ENCODE data around the gene MTHFD1.
A peak's percentile ranks its signal among the peaks of the same experiment; 100 is the strongest.

Gene MTHFD1

GRCh38 chr14:64409126-64409920, 21.2 kb downstream of the MTHFD1 start:
- DNase-seq = no peak

GRCh38 chr14:64410084-64410774, 22.1 kb downstream of the MTHFD1 start:
- no peak for DNase-seq

GRCh38 chr14:64411001-64411400, 22.8 kb downstream of the MTHFD1 start:
- no peak for DNase-seq

GRCh38 chr14:64412237-64412636, 24.1 kb downstream of the MTHFD1 start:
- DNase-seq = no peak

- no peak for DNase-seq
Measured at GRCh38 chr14:64416348-64416932, 28.3 kb downstream of the MTHFD1 start.

GRCh38 chr14:64417055-64417770, 29.1 kb downstream of the MTHFD1 start:
- no peak for DNase-seq

- no peak for DNase-seq
Measured at GRCh38 chr14:64417771-64418125, 29.6 kb downstream of the MTHFD1 start.

GRCh38 chr14:64419003-64419402, 30.9 kb downstream of the MTHFD1 start:
- no peak for DNase-seq

- DNase-seq = no peak
Measured at GRCh38 chr14:64421166-64421565, 33.0 kb downstream of the MTHFD1 start.

GRCh38 chr14:64422005-64422404, 33.9 kb downstream of the MTHFD1 start:
- DNase-seq = no peak

GRCh38 chr14:64422756-64423155, 34.6 kb downstream of the MTHFD1 start:
- DNase-seq = peak; percentile 36

GRCh38 chr14:64423987-64424386, 35.8 kb downstream of the MTHFD1 start:
- peak; percentile 63 for DNase-seq

GRCh38 chr14:64434528-64434927, 46.4 kb downstream of the MTHFD1 start:
- DNase-seq = no peak

- DNase-seq = no peak
Measured at GRCh38 chr14:64438181-64438841, 50.2 kb downstream of the MTHFD1 start.

- no peak for DNase-seq
Measured at GRCh38 chr14:64439141-64439540, 51.0 kb downstream of the MTHFD1 start.

- DNase-seq = no peak
Measured at GRCh38 chr14:64440494-64440893, 52.3 kb downstream of the MTHFD1 start.

GRCh38 chr14:64442300-64442988, 54.3 kb downstream of the MTHFD1 start:
- DNase-seq = no peak

- no peak for DNase-seq
Measured at GRCh38 chr14:64444140-64444539, 56.0 kb downstream of the MTHFD1 start.

GRCh38 chr14:64444984-64445845, 57.1 kb downstream of the MTHFD1 start:
- DNase-seq = peak; percentile 64

GRCh38 chr14:64447876-64448670, 59.9 kb downstream of the MTHFD1 start:
- DNase-seq = peak; percentile 42

Measured in stimulated activated CD8-positive, alpha-beta memory T cell treated with anti-CD3 and anti-CD28 coated beads, Interleukin-4, amount 100 ng/mL, for 48 hours (primary cell).